WTC11 (cell line): Measurements from ENCODE around the gene CRYZL1. TPM values are rescaled to one million over a fixed set of nuclear protein-coding genes. Genes with fewer than 3 reads are reported as not detected.
A peak's percentile ranks its signal among the peaks of the same experiment; 100 is the strongest.

Experiments used
- ATAC-seq: fragments of 200-7000 bp; cut with Tn5 transposase; 2 replicates; pipeline ENCODE4 v1.10.0; 2021; ENCODE audit warnings: mild to moderate bottlenecking, moderate library complexity
- CTCF ChIA-PET: fragments of 300-600 bp; sonication (Branson Sonifier 250); formaldehyde crosslinking; loops from one replicate; lab custom pipeline; 2021; ENCODE audit warnings: antibody characterized with exemption; lab: Charles Lee
- POLR2A ChIA-PET: fragments of 350-600 bp; sonication (Branson Sonifier 250); formaldehyde crosslinking; loops from one replicate; lab custom pipeline; 2021; ENCODE audit warnings: antibody characterized with exemption; lab: Charles Lee
- DNase-seq: peaks from one replicate; pipeline ENCODE4 v3.0.0; 2021; ENCODE audit warnings: low spot score
- H3K27ac Mint-ChIP-seq: 2 replicates; pipeline ENCODE4 v1.8.0; 2021; ENCODE audit warnings: mixed read lengths
- H3K27me3 Mint-ChIP-seq: 2 replicates; pipeline ENCODE4 v1.8.0; 2021; ENCODE audit warnings: low read depth, mild to moderate bottlenecking, moderate library complexity, mixed read lengths
- H3K36me3 Mint-ChIP-seq: 2 replicates; pipeline ENCODE4 v1.8.0; 2021; ENCODE audit warnings: mixed read lengths
- H3K4me1 Mint-ChIP-seq: 2 replicates; pipeline ENCODE4 v1.8.0; 2022; ENCODE audit warnings: mixed read lengths
- H3K4me3 Mint-ChIP-seq: 2 replicates; pipeline ENCODE4 v1.8.0; 2021; ENCODE audit warnings: mild to moderate bottlenecking, moderate library complexity, mixed read lengths
- H3K9me3 Mint-ChIP-seq: 2 replicates; pipeline ENCODE4 v1.8.0; 2021; ENCODE audit warnings: mixed read lengths
- ATF1 ChIP-seq: sonication (generic); formaldehyde crosslinking; IDR thresholded peaks from 2 replicates; pipeline ENCODE4 v1.8.1; 2023; ENCODE audit warnings: mild to moderate bottlenecking, moderate library complexity, missing genetic modification reagents
- ATF6 ChIP-seq: sonication (generic); formaldehyde crosslinking; IDR thresholded peaks from 2 replicates; pipeline ENCODE4 v1.8.1; 2023; ENCODE audit warnings: mild to moderate bottlenecking, missing genetic modification reagents
- ELF4 ChIP-seq: sonication (generic); formaldehyde crosslinking; IDR thresholded peaks from 2 replicates; pipeline ENCODE4 v1.8.1; 2022; ENCODE audit warnings: low read depth, mild to moderate bottlenecking, moderate library complexity, missing genetic modification reagents
- EMX1 ChIP-seq: fragments of 250-450 bp; sonication (Bioruptor Pico); IDR thresholded peaks from 2 replicates; pipeline ENCODE4 v1.8.0; 2021; ENCODE audit warnings: mild to moderate bottlenecking
- ETV6 ChIP-seq: sonication (generic); formaldehyde crosslinking; IDR thresholded peaks from 2 replicates; pipeline ENCODE4 v1.8.1; 2022; ENCODE audit warnings: mild to moderate bottlenecking, missing genetic modification reagents
- FOXJ3 ChIP-seq: sonication (generic); formaldehyde crosslinking; IDR thresholded peaks from 2 replicates; pipeline ENCODE4 v1.9.0; 2021; ENCODE audit warnings: missing genetic modification reagents, mild to moderate bottlenecking, borderline replicate concordance
- FOXP1 ChIP-seq: sonication (generic); formaldehyde crosslinking; IDR thresholded peaks from 2 replicates; pipeline ENCODE4 v1.8.0; 2022; ENCODE audit warnings: missing genetic modification reagents, mild to moderate bottlenecking, moderate library complexity, borderline replicate concordance
- FOXP4 ChIP-seq: sonication (generic); formaldehyde crosslinking; IDR thresholded peaks from 2 replicates; pipeline ENCODE4 v1.8.0; 2022; ENCODE audit warnings: mild to moderate bottlenecking, missing genetic modification reagents
- GRHL2 ChIP-seq: fragments of 250-450 bp; sonication (Bioruptor Pico); IDR thresholded peaks from 2 replicates; pipeline ENCODE4 v1.8.0; 2022; ENCODE audit warnings: mild to moderate bottlenecking, moderate library complexity; ENCODE audit not compliant: insufficient replicate concordance, severe bottlenecking
- GTF2I ChIP-seq: fragments of 250-450 bp; sonication (Bioruptor Pico); conservative IDR thresholded peaks from 2 replicates; pipeline ENCODE4 v1.4.0; 2021; ENCODE audit warnings: mild to moderate bottlenecking
- IRF2 ChIP-seq: sonication (generic); formaldehyde crosslinking; IDR thresholded peaks from 2 replicates; pipeline ENCODE4 v1.8.0; 2022; ENCODE audit warnings: low read depth, missing genetic modification reagents, borderline replicate concordance
- JAZF1 ChIP-seq: fragments of 250-450 bp; sonication (Bioruptor Pico); IDR thresholded peaks from 2 replicates; pipeline ENCODE4 v1.9.0; 2021; ENCODE audit warnings: moderate library complexity, mild to moderate bottlenecking, inconsistent platforms
- MXD4 ChIP-seq: fragments of 250-450 bp; sonication (Bioruptor Pico); IDR thresholded peaks from 2 replicates; pipeline ENCODE4 v1.8.0; 2021; ENCODE audit warnings: mild to moderate bottlenecking, moderate library complexity, borderline replicate concordance
- MYBL2 ChIP-seq: sonication (generic); formaldehyde crosslinking; IDR thresholded peaks from 2 replicates; pipeline ENCODE4 v1.8.1; 2023; ENCODE audit warnings: mild to moderate bottlenecking, moderate library complexity, missing genetic modification reagents
- NFATC4 ChIP-seq: fragments of 250-450 bp; sonication (Bioruptor Pico); IDR thresholded peaks from 2 replicates; pipeline ENCODE4 v1.9.0; 2021; ENCODE audit warnings: mild to moderate bottlenecking
- NR1H2 ChIP-seq: sonication (generic); formaldehyde crosslinking; IDR thresholded peaks from 2 replicates; pipeline ENCODE4 v1.9.0; 2021; ENCODE audit warnings: mild to moderate bottlenecking, moderate library complexity, missing genetic modification reagents
- SOX15 ChIP-seq: fragments of 250-450 bp; sonication (Bioruptor Pico); IDR thresholded peaks from 2 replicates; pipeline ENCODE4 v1.9.0; 2021; ENCODE audit warnings: mild to moderate bottlenecking
- TCF7 ChIP-seq: sonication (generic); formaldehyde crosslinking; IDR thresholded peaks from 2 replicates; pipeline ENCODE4 v1.8.0; 2022; ENCODE audit warnings: mild to moderate bottlenecking, low read depth, missing genetic modification reagents, moderate library complexity
- TP53 ChIP-seq: sonication (generic); formaldehyde crosslinking; IDR thresholded peaks from 2 replicates; pipeline ENCODE4 v1.8.1; 2023; ENCODE audit warnings: mild to moderate bottlenecking, missing genetic modification reagents
- ZBTB21 ChIP-seq: sonication (generic); formaldehyde crosslinking; IDR thresholded peaks from 2 replicates; pipeline ENCODE4 v1.8.1; 2023; ENCODE audit warnings: mild to moderate bottlenecking, missing genetic modification reagents, borderline replicate concordance
- ZNF121 ChIP-seq: sonication (generic); formaldehyde crosslinking; IDR thresholded peaks from 2 replicates; pipeline ENCODE4 v1.8.0; 2023; ENCODE audit warnings: missing genetic modification reagents
- ZNF232 ChIP-seq: sonication (generic); formaldehyde crosslinking; IDR thresholded peaks from 2 replicates; pipeline ENCODE4 v1.8.0; 2022; ENCODE audit warnings: mild to moderate bottlenecking, missing genetic modification reagents
- ZNF281 ChIP-seq: sonication (generic); formaldehyde crosslinking; IDR thresholded peaks from 2 replicates; pipeline ENCODE4 v1.8.0; 2023; ENCODE audit warnings: mild to moderate bottlenecking, missing genetic modification reagents
- ZNF317 ChIP-seq: sonication (generic); formaldehyde crosslinking; IDR thresholded peaks from 2 replicates; pipeline ENCODE4 v1.8.1; 2023; ENCODE audit warnings: low read depth, mild to moderate bottlenecking, moderate library complexity, missing genetic modification reagents, borderline replicate concordance
- ZNF425 ChIP-seq: fragments of 250-450 bp; sonication (Bioruptor Pico); conservative IDR thresholded peaks from 2 replicates; pipeline ENCODE4 v1.9.0; 2021; ENCODE audit warnings: mild to moderate bottlenecking
- total RNA-seq: library from RNA; stranded (reverse); gene quantifications from 3 replicates; pipeline ENCODE4 v1.2.3, GENCODE V29; 2021

Gene CRYZL1
- total RNA-seq, 1 experiment from 2014 or later: 21.9 TPM

- ChIA-PET POLR2A (no interaction called here), CTCF (no interaction called here)
- H3K27ac Mint-ChIP-seq: peak overlapping the region; percentile 74
- no peaks in the 10 kb centered on the region for H3K27me3 Mint-ChIP-seq
- H3K36me3 Mint-ChIP-seq: no peaks in the 10 kb centered on the region
- H3K4me1 Mint-ChIP-seq: peaks cover 48% of the 10 kb centered on the region
- no peak for DNase-seq
- ATAC-seq: no peak
- no peaks in the 10 kb centered on the region for H3K9me3 Mint-ChIP-seq
- TF ChIP-seq NR1H2 (CRISPR knock-in tag) (no peak), EMX1 (CRISPR knock-in tag) (no peak), ZNF317 (no peak), FOXJ3 (CRISPR knock-in tag) (no peak), FOXP1 (CRISPR knock-in tag) (no peak), ZNF121 (CRISPR knock-in tag) (no peak), FOXP4 (no peak), JAZF1 (CRISPR knock-in tag) (no peak), ATF1 (CRISPR knock-in tag) (no peak), NFATC4 (CRISPR knock-in tag) (no peak), TCF7 (CRISPR knock-in tag) (no peak), ZNF425 (CRISPR knock-in tag) (no peak), MXD4 (no peak), GRHL2 (CRISPR knock-in tag) (no peak), ETV6 (CRISPR knock-in tag) (no peak), ATF6 (CRISPR knock-in tag) (no peak)
- no peak overlapping the region for H3K4me3 Mint-ChIP-seq
Measured at GRCh38 chr21:33668620-33669019, 27.1 kb upstream of the CRYZL1 start.

GRCh38 chr21:33668180-33668579 is 26.6 kb upstream of the CRYZL1 start:
- ChIA-PET POLR2A (no interaction called here), CTCF (no interaction called here)
- TF ChIP-seq ZNF232 (CRISPR knock-in tag) (no peak), MYBL2 (no peak), IRF2 (CRISPR knock-in tag) (no peak), ZNF281 (CRISPR knock-in tag) (no peak), ZBTB21 (CRISPR knock-in tag) (no peak), ATF6 (CRISPR knock-in tag) (no peak), GTF2I (CRISPR knock-in tag) (no peak), TP53 (no peak), ATF1 (CRISPR knock-in tag) (no peak), SOX15 (CRISPR knock-in tag) (no peak), ELF4 (CRISPR knock-in tag) (no peak)
- peak; percentile 30; the same call in 1 of the 2 replicates for ATAC-seq
- Mint-ChIP-seq H3K27me3 (no peaks in the 10 kb centered on the region), H3K4me1 (peaks cover 43% of the 10 kb centered on the region), H3K36me3 (no peaks in the 10 kb centered on the region), H3K9me3 (no peaks in the 10 kb centered on the region), H3K27ac (peak overlapping the region; percentile 74), H3K4me3 (no peak overlapping the region)
- no peak for DNase-seq
